HepG2 (cell line): ENCODE measurements around the gene ERC1.
"Not testable (repeated sequence)": the region's sequence is repeated elsewhere in the genome, so short reads cannot be mapped to it uniquely, and the experiment has no call there.

Experiments
- BCL6 ChIP-seq: IDR thresholded peaks from 2 replicates; pipeline ENCODE4 v1.6.1; 2016; ENCODE audit warnings: missing genetic modification reagents, missing compliant biosample characterization
- JUNB ChIP-seq: sonication (generic); formaldehyde crosslinking; IDR thresholded peaks from 2 replicates; pipeline ENCODE4 v1.8.0; 2022; ENCODE audit warnings: missing genetic modification reagents, mild to moderate bottlenecking, borderline replicate concordance
- MXD4 ChIP-seq: IDR thresholded peaks from 2 replicates; pipeline ENCODE4 v1.6.1; 2016; ENCODE audit warnings: mild to moderate bottlenecking, missing biosample characterization, missing genetic modification reagents
- SALL2 ChIP-seq: sonication (generic); formaldehyde crosslinking; IDR thresholded peaks from 2 replicates; pipeline ENCODE4 v1.8.1; 2023; ENCODE audit warnings: mild to moderate bottlenecking, missing genetic modification reagents, inconsistent platforms
- TARDBP ChIP-seq: sonication (generic); formaldehyde crosslinking; IDR thresholded peaks from 2 replicates; pipeline ENCODE4 v1.8.0; 2022; ENCODE audit warnings: mild to moderate bottlenecking, missing genetic modification reagents
- ZNF430 ChIP-seq: sonication (generic); formaldehyde crosslinking; IDR thresholded peaks from 2 replicates; pipeline ENCODE4 v1.9.0; 2021; ENCODE audit warnings: mild to moderate bottlenecking, missing genetic modification reagents
- ZSCAN22 ChIP-seq: sonication (generic); formaldehyde crosslinking; IDR thresholded peaks from 2 replicates; pipeline ENCODE4 v1.4.0; 2020; ENCODE audit warnings: mild to moderate bottlenecking, missing genetic modification reagents

GRCh38 chr12:1316991-1317390 is 326.0 kb downstream of the ERC1 start:
- TF ChIP-seq JUNB; MXD4; BCL6 (CRISPR knock-in tag); TARDBP; ZNF430; SALL2 (CRISPR knock-in tag); ZSCAN22 (CRISPR knock-in tag): not testable (repeated sequence)
